Measurements from ENCODE around the gene TMEM208.

DNA sequence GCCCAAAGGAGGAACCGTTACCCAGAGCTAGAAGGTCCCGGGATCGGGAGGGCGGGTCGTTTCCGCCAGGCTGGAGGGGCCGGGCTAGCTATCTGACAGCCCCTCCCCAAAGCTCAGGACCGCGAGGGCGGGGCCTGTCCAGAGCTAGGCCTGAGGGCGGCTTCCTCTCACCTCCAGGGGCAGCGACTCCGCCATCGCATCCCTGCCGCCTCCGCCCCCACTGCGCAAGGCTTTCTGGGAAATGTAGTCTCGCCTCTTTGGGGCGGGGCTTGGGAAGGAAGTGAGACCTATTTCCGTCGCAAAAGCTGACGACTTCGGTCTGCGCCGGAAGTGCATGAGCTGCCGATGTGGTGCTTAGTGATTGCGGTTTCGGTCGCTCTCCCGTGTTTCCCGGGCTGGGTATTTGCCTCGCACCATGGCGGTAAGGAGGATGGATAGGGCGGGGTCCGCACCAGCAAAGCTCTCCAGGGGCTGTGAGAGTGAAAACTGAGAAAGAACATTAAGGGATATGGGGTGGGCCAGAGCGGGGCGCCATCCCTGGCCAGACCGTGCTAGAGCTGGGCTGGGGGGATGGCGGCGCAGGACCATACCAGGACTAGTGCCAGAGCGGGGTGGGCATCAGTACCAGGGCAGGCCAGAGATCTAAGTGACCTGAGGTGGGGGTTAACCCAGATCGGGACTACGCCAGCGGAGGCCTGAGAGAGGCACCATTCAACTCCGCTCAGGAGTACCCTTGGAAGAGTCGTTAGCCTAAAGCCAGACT lies at the start of gene TMEM208:
- TF ChIP-seq POLR2A (IDR thresholded peaks at IDR 0.05; ENCODE audit: low read length) (peak; percentile 89), GATA1 (IDR thresholded peaks at IDR 0.05; ENCODE audit: low read depth, low read length) (no peak)
